Activated CD4-positive, alpha-beta T cell treated with anti-CD3 and anti-CD28 coated beads for 1 hour (primary cell): ENCODE data around the gene NOMO2.
"Not testable (repeated sequence)": the region's sequence is repeated elsewhere in the genome, so short reads cannot be mapped to it uniquely, and the experiment has no call there.

Experiments
- DNase-seq: peaks from one replicate; pipeline ENCODE4 v3.0.0-alpha.2; 2020

NOMO2 gene

GRCh38 chr16:18498430-18498829 is 63.5 kb downstream of the NOMO2 start:
- DNase-seq, result not testable (repeated sequence)

GRCh38 chr16:18497032-18497431 is 64.9 kb downstream of the NOMO2 start:
- DNase-seq, result not testable (repeated sequence)

- not testable (repeated sequence) for DNase-seq
Observed at GRCh38 chr16:18492118-18492897, 69.6 kb downstream of the NOMO2 start.

GRCh38 chr16:18436025-18436424 is 125.9 kb downstream of the NOMO2 start:
- not testable (repeated sequence) for DNase-seq

GRCh38 chr16:18415827-18416226 is 146.1 kb downstream of the NOMO2 start:
- DNase-seq, result not testable (repeated sequence)

- not testable (repeated sequence) for DNase-seq
Observed at GRCh38 chr16:18409532-18410293, 152.2 kb downstream of the NOMO2 start.

GRCh38 chr16:18401851-18402657 is 159.8 kb downstream of the NOMO2 start:
- not testable (repeated sequence) for DNase-seq

- not testable (repeated sequence) for DNase-seq
Observed at GRCh38 chr16:18401159-18401558, 160.7 kb downstream of the NOMO2 start.

GRCh38 chr16:18394363-18394762 is 167.5 kb downstream of the NOMO2 start:
- DNase-seq, result not testable (repeated sequence)

GRCh38 chr16:18387767-18388166 is 174.1 kb downstream of the NOMO2 start:
- DNase-seq, result not testable (repeated sequence)

- DNase-seq, result not testable (repeated sequence)
Observed at GRCh38 chr16:18386517-18386916, 175.4 kb downstream of the NOMO2 start.

GRCh38 chr16:18385285-18385684 is 176.6 kb downstream of the NOMO2 start:
- not testable (repeated sequence) for DNase-seq

- not testable (repeated sequence) for DNase-seq
Observed at GRCh38 chr16:18384869-18385268, 177.0 kb downstream of the NOMO2 start.

GRCh38 chr16:18384098-18384636 is 177.7 kb downstream of the NOMO2 start:
- DNase-seq, result not testable (repeated sequence)

GRCh38 chr16:18382696-18383095 is 179.2 kb downstream of the NOMO2 start:
- not testable (repeated sequence) for DNase-seq
